Measurements from ENCODE around the gene COL9A3. TPM values are rescaled to one million over a fixed set of nuclear protein-coding genes. Genes with fewer than 3 reads are reported as not detected.
A peak's percentile ranks its signal among the peaks of the same experiment; 100 is the strongest.

Gene COL9A3
- total RNA-seq, 1 donor from 2014 or later: not detected

- Mint-ChIP-seq H3K27me3 (no peaks in the 10 kb centered on the region), H3K27ac (no peak overlapping the region), H3K9me3 (no peaks in the 10 kb centered on the region), H3K36me3 (ENCODE audit: low read depth) (no peaks in the 10 kb centered on the region), H3K4me3 (no peak overlapping the region), H3K4me1 (peaks cover 7% of the 10 kb centered on the region)
- no peak for DNase-seq
- intact Hi-C loops (cut with micrococcal nuclease): no loop called here
These were observed 14.5 kb downstream of the COL9A3 start for GRCh38 chr20:62831361-62831788.

- no peaks in the 10 kb centered on the region for H3K36me3 Mint-ChIP-seq (ENCODE audit: low read depth)
- no peak for DNase-seq
- no peaks in the 10 kb centered on the region for H3K27me3 Mint-ChIP-seq
- intact Hi-C loops (cut with micrococcal nuclease): no loop called here
- no peak overlapping the region for H3K4me3 Mint-ChIP-seq
- H3K9me3 Mint-ChIP-seq: no peaks in the 10 kb centered on the region
- H3K27ac Mint-ChIP-seq: no peak overlapping the region
- peaks cover 7% of the 10 kb centered on the region for H3K4me1 Mint-ChIP-seq
These were observed 15.0 kb downstream of the COL9A3 start for GRCh38 chr20:62831854-62832211.

- peak; percentile 84 for DNase-seq
- no peaks in the 10 kb centered on the region for H3K36me3 Mint-ChIP-seq (ENCODE audit: low read depth)
- H3K4me1 Mint-ChIP-seq: peaks cover 7% of the 10 kb centered on the region
- no peak overlapping the region for H3K27ac Mint-ChIP-seq
- H3K9me3 Mint-ChIP-seq: no peaks in the 10 kb centered on the region
- H3K4me3 Mint-ChIP-seq: no peak overlapping the region
- intact Hi-C loops (cut with micrococcal nuclease): no loop called here
- H3K27me3 Mint-ChIP-seq: no peaks in the 10 kb centered on the region
These were observed 15.5 kb downstream of the COL9A3 start for GRCh38 chr20:62832212-62832922.

GRCh38 chr20:62832951-62833391 lies 16.1 kb downstream of the COL9A3 start:
- Mint-ChIP-seq H3K4me1 (peaks cover 7% of the 10 kb centered on the region), H3K27me3 (no peaks in the 10 kb centered on the region), H3K9me3 (no peaks in the 10 kb centered on the region), H3K36me3 (ENCODE audit: low read depth) (no peaks in the 10 kb centered on the region), H3K27ac (no peak overlapping the region), H3K4me3 (no peak overlapping the region)
- intact Hi-C loops (cut with micrococcal nuclease): no loop called here
- DNase-seq: no peak

GRCh38 chr20:62834967-62835730 lies 18.3 kb downstream of the COL9A3 start:
- no peak for DNase-seq
- H3K27ac Mint-ChIP-seq: no peak overlapping the region
- no peaks in the 10 kb centered on the region for H3K9me3 Mint-ChIP-seq
- peaks cover 7% of the 10 kb centered on the region for H3K4me1 Mint-ChIP-seq
- no peaks in the 10 kb centered on the region for H3K27me3 Mint-ChIP-seq
- no peaks in the 10 kb centered on the region for H3K36me3 Mint-ChIP-seq (ENCODE audit: low read depth)
- intact Hi-C loops (cut with micrococcal nuclease): no loop called here
- H3K4me3 Mint-ChIP-seq: no peak overlapping the region

- peaks cover 7% of the 10 kb centered on the region for H3K4me1 Mint-ChIP-seq
- H3K9me3 Mint-ChIP-seq: no peaks in the 10 kb centered on the region
- H3K4me3 Mint-ChIP-seq: no peak overlapping the region
- DNase-seq: no peak
- H3K27ac Mint-ChIP-seq: no peak overlapping the region
- intact Hi-C loops (cut with micrococcal nuclease): no loop called here
- H3K27me3 Mint-ChIP-seq: no peaks in the 10 kb centered on the region
- H3K36me3 Mint-ChIP-seq (ENCODE audit: low read depth): no peaks in the 10 kb centered on the region
These were observed 19.3 kb downstream of the COL9A3 start for GRCh38 chr20:62835931-62836861.

GRCh38 chr20:62836967-62837490 lies 20.2 kb downstream of the COL9A3 start:
- Mint-ChIP-seq H3K4me3 (no peak overlapping the region), H3K27ac (no peak overlapping the region), H3K27me3 (no peaks in the 10 kb centered on the region), H3K9me3 (no peaks in the 10 kb centered on the region), H3K36me3 (ENCODE audit: low read depth) (no peaks in the 10 kb centered on the region), H3K4me1 (peaks cover 7% of the 10 kb centered on the region)
- intact Hi-C loops (cut with micrococcal nuclease): no loop called here
- no peak for DNase-seq

GRCh38 chr20:62837790-62838127 lies 20.9 kb downstream of the COL9A3 start:
- Mint-ChIP-seq H3K9me3 (no peaks in the 10 kb centered on the region), H3K27me3 (no peaks in the 10 kb centered on the region), H3K4me1 (peaks cover 2% of the 10 kb centered on the region), H3K36me3 (ENCODE audit: low read depth) (no peaks in the 10 kb centered on the region), H3K4me3 (no peak overlapping the region), H3K27ac (no peak overlapping the region)
- no peak for DNase-seq
- intact Hi-C loops (cut with micrococcal nuclease): no loop called here

- Mint-ChIP-seq H3K27ac (no peak overlapping the region), H3K4me3 (no peak overlapping the region), H3K27me3 (no peaks in the 10 kb centered on the region), H3K9me3 (no peaks in the 10 kb centered on the region), H3K4me1 (no peaks in the 10 kb centered on the region), H3K36me3 (ENCODE audit: low read depth) (no peaks in the 10 kb centered on the region)
- no peak for DNase-seq
- intact Hi-C loops (cut with micrococcal nuclease): no loop called here
These were observed 21.5 kb downstream of the COL9A3 start for GRCh38 chr20:62838128-62838891.

- Mint-ChIP-seq H3K27me3 (no peaks in the 10 kb centered on the region), H3K9me3 (no peaks in the 10 kb centered on the region), H3K4me1 (no peaks in the 10 kb centered on the region), H3K4me3 (no peak overlapping the region), H3K27ac (no peak overlapping the region), H3K36me3 (ENCODE audit: low read depth) (no peaks in the 10 kb centered on the region)
- no peak for DNase-seq
- intact Hi-C loops (cut with micrococcal nuclease): no loop called here
These were observed 22.4 kb downstream of the COL9A3 start for GRCh38 chr20:62839261-62839660.

- no peak for DNase-seq
- H3K36me3 Mint-ChIP-seq (ENCODE audit: low read depth): no peaks in the 10 kb centered on the region
- H3K27me3 Mint-ChIP-seq: no peaks in the 10 kb centered on the region
- H3K9me3 Mint-ChIP-seq: no peaks in the 10 kb centered on the region
- H3K4me1 Mint-ChIP-seq: no peaks in the 10 kb centered on the region
- H3K4me3 Mint-ChIP-seq: no peak overlapping the region
- H3K27ac Mint-ChIP-seq: no peak overlapping the region
- intact Hi-C loops (cut with micrococcal nuclease): no loop called here
These were observed 23.0 kb downstream of the COL9A3 start for GRCh38 chr20:62839816-62840215.

GRCh38 chr20:62840244-62841197 lies 23.7 kb downstream of the COL9A3 start:
- Mint-ChIP-seq H3K4me1 (no peaks in the 10 kb centered on the region), H3K27me3 (no peaks in the 10 kb centered on the region), H3K9me3 (no peaks in the 10 kb centered on the region), H3K27ac (no peak overlapping the region), H3K4me3 (no peak overlapping the region), H3K36me3 (ENCODE audit: low read depth) (no peaks in the 10 kb centered on the region)
- no peak for DNase-seq
- intact Hi-C loops (cut with micrococcal nuclease): no loop called here

All from activated CD4-positive, alpha-beta T cell treated with anti-CD3 and anti-CD28 coated beads, Interleukin-2, amount 10 ng/mL, durations not matched to agents 24 days and 14 days (primary cell).